Gastroesophageal sphincter (tissue), 4 donors: ENCODE results near the gene ADRM1. TPM values are rescaled to one million over a fixed set of nuclear protein-coding genes. Genes with fewer than 3 reads are reported as not detected.

Source experiments
- ATAC-seq: fragments of 150-250 bp; one replicate; pipeline ENCODE4 v1.9.1; 2016; ENCODE audit warnings: mild to moderate bottlenecking, moderate library complexity
- H3K27ac ChIP-seq, 4 donors: fragments of 200-600 bp; sonication (generic) in 3 of 4; 1 replicate in 3 of 4; 2 replicates in 1 of 4; pipeline ENCODE4 v1.5.1; 2016 to 2019
- H3K27me3 ChIP-seq: fragments of 200-600 bp; sonication (generic); one replicate; pipeline ENCODE4 v1.5.1; 2019
- H3K36me3 ChIP-seq, 2 donors: fragments of 200-600 bp; sonication (generic); one replicate each; pipeline ENCODE4 v1.5.1; 2019; ENCODE audit warnings: control low read depth in 1 of 2
- H3K4me1 ChIP-seq, 3 donors: fragments of 200-600 bp; sonication (generic); 1 replicate in 2 of 3; 2 replicates in 1 of 3; pipeline ENCODE4 v1.5.1; 2016 to 2019; ENCODE audit warnings: control low read depth in 2 of 3
- H3K4me3 ChIP-seq, 2 donors: fragments of 200-600 bp; sonication (generic); one replicate each; pipeline ENCODE4 v1.5.1; 2019; ENCODE audit warnings: mild to moderate bottlenecking in 1 of 2, moderate library complexity in 1 of 2
- H3K9me3 ChIP-seq, 3 donors: fragments of 200-600 bp; sonication (generic); one replicate each; pipeline ENCODE4 v1.5.1; 2017 to 2019; ENCODE audit warnings: control low read depth in 2 of 3
- EP300 ChIP-seq: sonication (generic); formaldehyde crosslinking; IDR thresholded peaks from one replicate; pipeline ENCODE4 v1.6.1; 2017; ENCODE audit warnings: antibody characterized with exemption, mild to moderate bottlenecking
- POLR2A ChIP-seq, 2 donors: fragments of 450-650 bp; IDR thresholded peaks; one replicate each; pipeline ENCODE4 v1.6.1; 2017; ENCODE audit warnings: antibody characterized with exemption in 2 of 2, mild to moderate bottlenecking in 2 of 2, moderate library complexity in 1 of 2
- POLR2AphosphoS5 ChIP-seq: sonication (generic); formaldehyde crosslinking; IDR thresholded peaks from one replicate; pipeline ENCODE4 v1.6.1; 2017; ENCODE audit warnings: antibody characterized with exemption
- WGBS, 2 donors: methylation state at CpG; one replicate each; pipeline ENCODE4 v1.1.5; 2018; ENCODE audit warnings: low coverage in 1 of 2; 5-methylcytosine and 5-hydroxymethylcytosine counted together
- total RNA-seq, 4 donors: library from RNA; depleted of rRNA; stranded (reverse); fragments of >200 nt; gene quantifications; one replicate each; pipeline ENCODE4 v1.1.0, GENCODE V29; 2016
- TF ChIP-seq, protein P1 (sequence below), 4 experiments: fragments of 200-600 bp in 2 of 4; fragments of 450-650 bp in 2 of 4; sonication (generic) in 1 of 4; IDR thresholded peaks; one replicate each; pipeline ENCODE4 v1.5.1; 2017 to 2019; ENCODE audit warnings: antibody characterized with exemption in 4 of 4, mild to moderate bottlenecking in 2 of 4, moderate library complexity in 2 of 4

The ADRM1 gene
- total RNA-seq, 4 donors from 2014 or later = 131 to 182 (median 151) TPM

- peaks cover 0 to under 1% (median 0%) of the 10 kb centered on the region in 3 donors for H3K4me1 ChIP-seq
- H3K4me3 ChIP-seq = no peak overlapping the region
- TF ChIP-seq POLR2AphosphoS5 (no peak), POLR2A (IDR thresholded peaks at IDR 0.05) (no peak), EP300 (no peak)
- TF ChIP-seq, protein P1, sequence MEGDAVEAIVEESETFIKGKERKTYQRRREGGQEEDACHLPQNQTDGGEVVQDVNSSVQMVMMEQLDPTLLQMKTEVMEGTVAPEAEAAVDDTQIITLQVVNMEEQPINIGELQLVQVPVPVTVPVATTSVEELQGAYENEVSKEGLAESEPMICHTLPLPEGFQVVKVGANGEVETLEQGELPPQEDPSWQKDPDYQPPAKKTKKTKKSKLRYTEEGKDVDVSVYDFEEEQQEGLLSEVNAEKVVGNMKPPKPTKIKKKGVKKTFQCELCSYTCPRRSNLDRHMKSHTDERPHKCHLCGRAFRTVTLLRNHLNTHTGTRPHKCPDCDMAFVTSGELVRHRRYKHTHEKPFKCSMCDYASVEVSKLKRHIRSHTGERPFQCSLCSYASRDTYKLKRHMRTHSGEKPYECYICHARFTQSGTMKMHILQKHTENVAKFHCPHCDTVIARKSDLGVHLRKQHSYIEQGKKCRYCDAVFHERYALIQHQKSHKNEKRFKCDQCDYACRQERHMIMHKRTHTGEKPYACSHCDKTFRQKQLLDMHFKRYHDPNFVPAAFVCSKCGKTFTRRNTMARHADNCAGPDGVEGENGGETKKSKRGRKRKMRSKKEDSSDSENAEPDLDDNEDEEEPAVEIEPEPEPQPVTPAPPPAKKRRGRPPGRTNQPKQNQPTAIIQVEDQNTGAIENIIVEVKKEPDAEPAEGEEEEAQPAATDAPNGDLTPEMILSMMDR (IDR thresholded peaks at IDR 0.05) = no peak
- H3K9me3 ChIP-seq = no peaks in the 10 kb centered on the region
- no peak for ATAC-seq
- no peaks in the 10 kb centered on the region for H3K27me3 ChIP-seq
- H3K27ac ChIP-seq = no peak overlapping the region
- H3K36me3 ChIP-seq = peaks cover 0 to 70% of the 10 kb centered on the region in 2 donors
- 77% methylated on average over 6 of the region's 30 CpGs; no CpG with 5 or more reads in 1 of the 2 donors for WGBS, 2 donors
These were observed 5.9 kb upstream of the ADRM1 start for GRCh38 chr20:62296724-62297448.

- Histone ChIP-seq H3K4me3 (no peak overlapping the region), H3K27ac (no peak overlapping the region), H3K4me1 (peaks cover 0 to 6% (median 0%) of the 10 kb centered on the region in 3 donors), H3K27me3 (no peaks in the 10 kb centered on the region), H3K9me3 (no peaks in the 10 kb centered on the region), H3K36me3 (peaks cover 0 to 63% of the 10 kb centered on the region in 2 donors)
- 76% methylated on average over 15 of the region's 29 CpGs; no CpG with 5 or more reads in 1 of the 2 donors for WGBS, 2 donors
- TF ChIP-seq POLR2AphosphoS5 (no peak), EP300 (no peak), POLR2A (IDR thresholded peaks at IDR 0.05) (no peak)
- TF ChIP-seq, protein P1 (IDR thresholded peaks at IDR 0.05) = no peak
- ATAC-seq = no peak
These were observed 5.2 kb upstream of the ADRM1 start for GRCh38 chr20:62297449-62298227.

DNA sequence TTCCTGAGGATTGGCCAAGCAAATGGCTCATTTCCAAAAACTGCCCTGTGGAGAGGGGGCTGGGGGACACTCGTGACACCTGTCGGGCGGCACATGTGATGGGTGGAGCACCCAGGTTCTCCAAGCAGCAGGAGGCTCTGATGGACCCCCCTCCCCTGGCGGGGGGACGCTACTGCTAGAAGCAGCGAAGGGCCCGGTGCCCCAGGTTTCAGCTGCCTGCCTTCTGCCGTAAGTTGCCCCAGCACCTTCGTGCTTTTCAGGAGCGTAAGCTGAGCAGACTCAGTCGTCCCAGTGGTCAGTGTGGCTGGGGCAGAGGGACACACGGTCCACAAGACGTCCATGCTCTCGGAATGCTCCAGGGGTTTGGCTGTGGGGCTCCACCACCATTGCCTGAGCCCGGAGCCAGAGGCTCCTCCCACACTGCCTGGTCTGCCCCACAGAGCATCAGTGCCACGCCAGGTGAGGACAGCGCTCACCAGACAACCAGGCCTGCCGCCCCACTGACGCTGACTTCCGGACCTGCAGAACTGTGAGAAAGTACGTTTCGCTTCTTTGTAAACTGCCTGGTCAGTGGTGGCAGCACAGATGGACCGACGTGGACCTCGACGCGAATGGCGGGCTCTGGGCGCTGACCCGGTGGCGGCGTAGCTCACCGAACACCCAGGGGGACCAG, 4.1 kb upstream of the ADRM1 start:
- Histone ChIP-seq H3K9me3 (no peaks in the 10 kb centered on the region), H3K4me1 (peaks cover 0 to 11% (median 3%) of the 10 kb centered on the region in 3 donors), H3K36me3 (peaks cover 0 to 52% of the 10 kb centered on the region in 2 donors), H3K27me3 (no peaks in the 10 kb centered on the region), H3K27ac (no peak overlapping the region), H3K4me3 (no peak overlapping the region)
- TF ChIP-seq, protein P1 (IDR thresholded peaks at IDR 0.05) = no peak
- TF ChIP-seq POLR2AphosphoS5 (no peak), EP300 (no peak), POLR2A (IDR thresholded peaks at IDR 0.05) (no peak)
- ATAC-seq = no peak
- WGBS, 2 donors = 80 to 95% methylated on average over 7 to 8 of the region's 33 CpGs

- no peak for ATAC-seq
- TF ChIP-seq, protein P1 (IDR thresholded peaks at IDR 0.05) = no peak
- TF ChIP-seq POLR2A (IDR thresholded peaks at IDR 0.05) (no peak), EP300 (no peak), POLR2AphosphoS5 (no peak)
- peaks cover 0 to 22% (median 14%) of the 10 kb centered on the region in 3 donors for H3K4me1 ChIP-seq
- H3K4me3 ChIP-seq = no peak overlapping the region
- H3K27me3 ChIP-seq = no peaks in the 10 kb centered on the region
- 64 to 72% methylated on average over 10 of the region's 12 CpGs for WGBS, 2 donors
- peaks cover 0 to 49% of the 10 kb centered on the region in 2 donors for H3K36me3 ChIP-seq
- H3K27ac ChIP-seq = no peak overlapping the region
- no peaks in the 10 kb centered on the region for H3K9me3 ChIP-seq
These were observed 3.0 kb upstream of the ADRM1 start for GRCh38 chr20:62299666-62300236.
